Pancreas (tissue), 10 donors: ENCODE data around the gene TARBP1. TPM values are rescaled to one million over a fixed set of nuclear protein-coding genes. Genes with fewer than 3 reads are reported as not detected.

ENCODE experiments used
- ATAC-seq, 4 donors: fragments of 200-7000 bp; cut with Tn5 transposase; one replicate each; pipeline versions ENCODE4 v1.8.0 to v1.9.1; 2020; ENCODE audit warnings: mild to moderate bottlenecking in 4 of 4, moderate library complexity in 4 of 4
- DNase-seq, 6 donors: peaks; one replicate each; pipeline ENCODE4 v3.0.0-alpha.2; 2020
- FAIRE-seq: peaks from 2 replicates; lab custom pipeline; 2012; peaks lifted over from hg19 to GRCh38; lab: Jason Lieb, UNC
- H3K27ac ChIP-seq, 4 donors: fragments of 200-600 bp; sonication (generic); 1 replicate in 3 of 4; 2 replicates in 1 of 4; pipeline versions ENCODE4 v1.5.0 to v1.8.0; 2020
- H3K27me3 ChIP-seq, 4 donors: fragments of 200-600 bp; one replicate each; pipeline ENCODE4 v1.8.0; 2021
- H3K36me3 ChIP-seq, 3 donors: fragments of 200-600 bp; sonication (generic) in 1 of 3; one replicate each; pipeline versions ENCODE4 v1.5.0 to v1.8.0; 2020 to 2021
- H3K4me1 ChIP-seq, 3 donors: fragments of 200-600 bp; one replicate each; pipeline ENCODE4 v1.8.0; 2021
- H3K4me3 ChIP-seq, 4 donors: fragments of 200-600 bp; sonication (generic) in 2 of 4; one replicate each; pipeline versions ENCODE4 v1.5.0 to v1.8.0; 2020 to 2021
- H3K9me3 ChIP-seq, 4 donors: fragments of 200-600 bp; one replicate each; pipeline ENCODE4 v1.8.0; 2021
- CTCF ChIP-seq, 4 donors: fragments of 200-600 bp; sonication (generic) in 3 of 4; IDR thresholded peaks; one replicate each; pipeline versions ENCODE4 v1.5.0 to v1.8.0; 2021; ENCODE audit warnings: antibody characterized with exemption in 4 of 4
- WGBS, 2 donors: extraction: QIAGEN DNeasy Blood & Tissue Kit; methylation state at CpG; one replicate each; pipeline ENCODE4 v1.1.7; 2013; 5-methylcytosine and 5-hydroxymethylcytosine counted together
- intact Hi-C, 3 donors: fragments of 100-400 bp; cut with DNase I; formaldehyde crosslinking; loops; one replicate each; pipeline versions ENCODE4 v1.11.1 to v1.14.2; 2022
- polyA plus RNA-seq, 2 donors: library from polyadenylated mRNA; stranded (reverse); fragments of 200-250 nt; gene quantifications; one replicate each; pipeline ENCODE4 v1.2.3, GENCODE V29; 2013
- total RNA-seq, 6 donors: library from RNA; stranded (reverse); fragmentation: NEBNext Ultra II Directional in 4 of 6; extraction: Animal tissue kit (Norgen Biotek cat#: 25700) in 4 of 6; gene quantifications; one replicate each; pipeline versions ENCODE4 v1.2.1 to v1.2.4, GENCODE V29; 2021 to 2023
- donor health status: healthy with polysubstance abuse.
- donor health status: DM: no; HTN: no; CAD: no; lungs with moderate emphysema.
- donor health status: DM: no; HTN: no; CAD: no.
- donor health status: control.
- donor health status: control.
- donor health status: Bipolar disorder and iron deficiency.
- donor health status: DM: yes; HTN: yes; CAD: no.
- donor health status: DM: no; HTN: no; CAD: no.
- donor health status: DM: no; HTN: no; CAD: no.
- donor health status: DM: yes; HTN: yes; CAD: no.

The TARBP1 gene
- total and polyA plus RNA-seq, 8 donors, result 11.0 to 52.2 (median 14.4) TPM

DNA sequence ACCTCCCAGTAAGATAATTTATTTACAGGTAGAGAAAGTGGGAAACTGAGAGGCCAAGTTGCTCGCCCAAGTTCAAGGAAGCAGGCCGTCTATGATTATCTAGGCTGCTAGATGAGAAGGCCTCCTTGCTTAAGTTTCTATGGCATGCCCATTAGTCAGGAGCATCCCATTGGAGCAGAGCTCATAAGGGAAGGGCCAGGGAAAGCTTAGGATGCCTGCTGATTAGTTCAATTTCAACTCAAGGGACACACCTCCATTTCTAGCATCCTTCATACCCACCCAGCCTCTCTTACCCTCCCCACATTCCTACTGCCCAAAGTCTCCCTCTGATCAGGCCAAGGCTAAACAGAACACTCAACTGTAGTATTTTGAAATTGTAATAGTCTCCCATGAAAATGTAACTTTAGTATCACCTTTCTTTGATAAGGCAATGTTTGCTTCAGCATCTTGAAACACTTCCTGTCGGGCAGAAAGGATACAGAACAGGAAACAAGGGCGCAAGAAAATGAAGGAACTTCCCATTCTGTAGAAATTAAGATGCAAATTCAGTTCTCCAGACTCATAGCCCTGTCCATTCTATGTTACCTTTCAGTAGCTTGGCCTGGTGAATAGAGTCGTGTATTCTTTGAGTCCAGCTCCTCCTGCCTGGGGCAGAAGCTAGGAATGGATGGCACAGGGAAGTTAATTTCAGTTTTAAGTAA lies 46.3 kb upstream of the TARBP1 start:
- no peaks in the 10 kb centered on the region for H3K27me3 ChIP-seq
- ATAC-seq (no peak), DNase-seq (no peak), FAIRE-seq (no peak)
- H3K36me3 ChIP-seq, result no peaks in the 10 kb centered on the region
- no peaks in the 10 kb centered on the region for H3K9me3 ChIP-seq
- peaks cover 17 to 55% (median 20%) of the 10 kb centered on the region in 3 donors for H3K4me1 ChIP-seq
- H3K27ac ChIP-seq, result no peak overlapping the region
- 87 to 89% methylated on average over 5 of the region's 5 CpGs for WGBS, 2 donors
- intact Hi-C loops, result no loop called here
- TF ChIP-seq CTCF (IDR thresholded peaks at IDR 0.05), result no peak
- H3K4me3 ChIP-seq, result no peak overlapping the region

GRCh38 chr1:234521836-234522235 lies 42.9 kb upstream of the TARBP1 start:
- DNase-seq (no peak), FAIRE-seq (no peak), ATAC-seq (no peak)
- Histone ChIP-seq H3K27ac (peak overlapping the region in 1 of 4 donors; percentile 88), H3K36me3 (no peaks in the 10 kb centered on the region), H3K9me3 (no peaks in the 10 kb centered on the region), H3K4me1 (peaks cover 13 to 27% (median 15%) of the 10 kb centered on the region in 3 donors), H3K4me3 (no peak overlapping the region), H3K27me3 (no peaks in the 10 kb centered on the region)
- no peak for TF ChIP-seq CTCF (IDR thresholded peaks at IDR 0.05)
- 96 to 98% methylated on average over 5 of the region's 5 CpGs for WGBS, 2 donors
- intact Hi-C loops, result no loop called here

GRCh38 chr1:234520908-234521817 lies 42.2 kb upstream of the TARBP1 start:
- Histone ChIP-seq H3K27me3 (no peaks in the 10 kb centered on the region), H3K36me3 (no peaks in the 10 kb centered on the region), H3K4me3 (no peak overlapping the region), H3K9me3 (no peaks in the 10 kb centered on the region), H3K4me1 (peaks cover 13 to 27% (median 16%) of the 10 kb centered on the region in 3 donors), H3K27ac (peak overlapping the region in 1 of 4 donors; percentile 16)
- ATAC-seq (no peak), DNase-seq (no peak), FAIRE-seq (no peak)
- intact Hi-C loops, result no loop called here
- no peak for TF ChIP-seq CTCF (IDR thresholded peaks at IDR 0.05)
- WGBS, 2 donors, result 57 to 61% methylated on average over 6 of the region's 6 CpGs

GRCh38 chr1:234519506-234519905 lies 40.5 kb upstream of the TARBP1 start:
- no peaks in the 10 kb centered on the region for H3K36me3 ChIP-seq
- H3K4me1 ChIP-seq, result peaks cover 13 to 36% (median 21%) of the 10 kb centered on the region in 3 donors
- no peak for FAIRE-seq
- H3K4me3 ChIP-seq, result no peak overlapping the region
- 95 to 97% methylated on average over 10 of the region's 10 CpGs for WGBS, 2 donors
- no peak for ATAC-seq
- no peak for DNase-seq
- H3K27ac ChIP-seq, result no peak overlapping the region
- intact Hi-C loops, result no loop called here
- H3K9me3 ChIP-seq, result no peaks in the 10 kb centered on the region
- no peaks in the 10 kb centered on the region for H3K27me3 ChIP-seq
- TF ChIP-seq CTCF (IDR thresholded peaks at IDR 0.05), result no peak
